ENCODE data around the gene ZNF438.
"Not testable (repeated sequence)": the region's sequence is repeated elsewhere in the genome, so short reads cannot be mapped to it uniquely, and the experiment has no call there.

Gene ZNF438, protein sequence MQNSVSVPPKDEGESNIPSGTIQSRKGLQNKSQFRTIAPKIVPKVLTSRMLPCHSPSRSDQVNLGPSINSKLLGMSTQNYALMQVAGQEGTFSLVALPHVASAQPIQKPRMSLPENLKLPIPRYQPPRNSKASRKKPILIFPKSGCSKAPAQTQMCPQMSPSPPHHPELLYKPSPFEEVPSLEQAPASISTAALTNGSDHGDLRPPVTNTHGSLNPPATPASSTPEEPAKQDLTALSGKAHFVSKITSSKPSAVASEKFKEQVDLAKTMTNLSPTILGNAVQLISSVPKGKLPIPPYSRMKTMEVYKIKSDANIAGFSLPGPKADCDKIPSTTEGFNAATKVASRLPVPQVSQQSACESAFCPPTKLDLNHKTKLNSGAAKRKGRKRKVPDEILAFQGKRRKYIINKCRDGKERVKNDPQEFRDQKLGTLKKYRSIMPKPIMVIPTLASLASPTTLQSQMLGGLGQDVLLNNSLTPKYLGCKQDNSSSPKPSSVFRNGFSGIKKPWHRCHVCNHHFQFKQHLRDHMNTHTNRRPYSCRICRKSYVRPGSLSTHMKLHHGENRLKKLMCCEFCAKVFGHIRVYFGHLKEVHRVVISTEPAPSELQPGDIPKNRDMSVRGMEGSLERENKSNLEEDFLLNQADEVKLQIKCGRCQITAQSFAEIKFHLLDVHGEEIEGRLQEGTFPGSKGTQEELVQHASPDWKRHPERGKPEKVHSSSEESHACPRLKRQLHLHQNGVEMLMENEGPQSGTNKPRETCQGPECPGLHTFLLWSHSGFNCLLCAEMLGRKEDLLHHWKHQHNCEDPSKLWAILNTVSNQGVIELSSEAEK

DNA sequence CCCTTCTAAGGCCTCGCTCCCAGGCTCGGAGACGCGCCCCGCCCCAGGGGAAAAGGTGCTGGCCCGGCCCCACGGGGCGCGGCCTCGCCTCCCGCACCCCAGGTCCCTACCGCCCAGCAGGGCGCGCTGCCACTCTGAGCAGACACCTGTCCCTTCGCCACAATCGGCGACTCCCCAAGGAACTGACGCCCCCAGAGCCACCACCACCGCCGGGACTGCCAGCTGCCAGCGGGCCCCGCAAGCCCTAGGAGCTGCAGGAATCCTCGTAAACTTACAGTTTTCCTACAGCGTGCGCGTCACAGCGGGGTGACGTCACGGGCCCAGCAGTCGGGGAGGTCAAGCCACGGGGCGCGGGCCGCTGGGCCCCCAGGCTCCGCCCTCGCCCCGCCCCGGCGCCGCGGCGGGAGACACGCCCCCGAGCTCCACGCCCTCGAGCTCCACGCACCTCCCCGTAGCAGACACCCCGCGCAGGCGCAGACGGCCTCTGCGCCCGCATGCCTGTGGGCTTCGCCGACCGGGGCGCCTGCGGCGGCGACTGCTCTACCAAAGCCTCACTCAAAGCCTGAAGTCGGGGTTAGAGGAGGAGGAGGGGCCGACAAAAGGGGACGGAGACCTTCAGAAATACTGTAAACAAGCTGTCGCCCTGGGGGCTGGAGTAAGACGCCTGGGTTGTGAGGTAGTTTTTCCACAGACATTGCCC, at the start of gene ZNF438:
ZNF438 (minus strand) TSS at position 308 of the 700 bp plus-strand sequence. CDS start 154,831 bp downstream, outside the sequence.
- peak; percentile 89 for DNase-seq (ENCODE audit: low read depth)

DNA sequence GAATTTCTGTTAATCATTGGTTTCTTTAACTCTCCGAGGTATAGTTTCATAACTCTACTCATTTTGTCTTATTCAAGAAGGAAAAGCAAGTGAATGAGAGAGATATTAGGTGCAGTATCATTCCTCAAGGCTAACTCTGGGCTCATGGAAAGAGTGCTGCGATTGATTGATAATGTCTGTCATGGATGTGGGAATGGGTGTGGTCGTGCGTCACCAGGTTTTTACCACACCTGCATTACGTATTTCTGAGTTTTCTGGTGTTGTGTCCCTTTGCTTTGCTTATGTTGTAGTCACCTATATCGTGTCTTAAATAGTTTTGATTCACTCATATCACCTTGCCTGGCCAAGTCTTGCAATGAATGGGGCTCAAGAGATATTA, 44.9 kb upstream of the ZNF438 start:
- DNase-seq (ENCODE audit: low read depth): no peak

DNA sequence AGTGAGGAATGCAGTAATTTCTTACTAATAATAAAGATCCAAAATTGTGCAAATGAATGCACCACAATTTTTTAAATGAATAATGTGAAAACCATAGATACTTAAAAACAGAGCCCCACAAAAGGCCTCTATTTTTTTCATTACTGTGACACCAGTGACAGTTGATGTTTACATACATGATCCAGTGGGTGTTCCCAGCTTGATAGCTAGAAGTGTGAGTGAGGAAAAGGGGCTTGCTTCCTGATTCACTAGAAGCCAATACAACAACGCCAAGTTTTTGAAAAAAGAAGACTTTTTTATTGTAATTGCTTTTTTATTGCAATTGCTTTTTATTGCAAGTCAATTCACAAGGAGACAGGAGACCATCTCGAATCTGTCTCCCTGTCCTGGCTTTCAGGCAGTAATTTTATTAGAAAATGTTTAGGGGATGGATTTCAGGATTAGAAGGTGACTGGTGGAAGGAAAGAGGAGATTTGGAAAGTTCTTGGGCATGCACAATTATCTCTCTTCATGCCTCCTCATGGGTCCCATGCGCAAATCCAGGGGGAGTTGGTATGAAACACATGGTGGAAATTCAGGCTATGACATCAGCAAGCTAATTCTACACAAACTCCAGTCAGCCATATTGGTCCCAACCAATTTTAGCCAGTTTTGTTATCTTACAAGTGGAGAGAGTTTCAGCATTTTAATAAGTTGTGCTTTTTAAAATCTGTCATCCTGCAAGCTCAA, 44.4 kb upstream of the ZNF438 start:
- DNase-seq (ENCODE audit: low read depth): no peak

DNA sequence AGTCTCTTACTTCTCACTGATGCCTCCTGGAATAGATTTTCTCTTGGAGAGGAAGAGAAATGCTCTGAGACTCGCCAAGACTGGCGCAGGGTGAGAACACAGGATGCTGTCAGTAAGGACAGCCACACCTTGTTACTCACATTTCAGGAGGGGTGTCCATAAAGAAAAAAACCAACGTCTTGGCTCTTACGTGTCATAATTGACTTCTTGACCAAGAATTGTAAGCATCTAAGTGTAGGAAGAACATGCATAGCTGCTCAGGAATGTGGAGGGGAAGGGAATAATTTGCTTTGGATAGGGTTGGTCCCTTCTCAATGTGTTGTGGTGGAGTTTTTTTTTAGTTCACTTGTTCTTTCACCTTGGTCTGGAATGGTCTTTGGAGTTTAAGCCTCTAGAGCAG, 43.8 kb upstream of the ZNF438 start:
- no peak for DNase-seq (ENCODE audit: low read depth)

DNA sequence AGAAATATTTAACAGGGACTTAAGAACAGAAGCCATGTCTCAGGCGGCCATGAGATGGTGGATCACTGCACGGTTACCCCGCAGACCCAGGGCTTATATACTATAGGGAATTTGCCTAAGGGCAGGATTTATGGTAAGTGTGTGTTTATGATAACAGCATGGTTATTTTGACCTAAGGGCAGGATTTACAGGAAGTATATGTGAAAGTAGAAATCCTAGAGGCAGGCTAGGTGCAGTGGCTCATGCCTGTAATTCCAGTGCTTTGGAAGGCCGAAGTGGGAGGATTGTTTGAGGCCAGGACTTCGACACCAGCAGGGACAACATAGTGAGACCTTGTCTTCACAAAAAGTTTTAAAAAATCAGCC, 43.0 kb upstream of the ZNF438 start:
- no peak for DNase-seq (ENCODE audit: low read depth)

DNA sequence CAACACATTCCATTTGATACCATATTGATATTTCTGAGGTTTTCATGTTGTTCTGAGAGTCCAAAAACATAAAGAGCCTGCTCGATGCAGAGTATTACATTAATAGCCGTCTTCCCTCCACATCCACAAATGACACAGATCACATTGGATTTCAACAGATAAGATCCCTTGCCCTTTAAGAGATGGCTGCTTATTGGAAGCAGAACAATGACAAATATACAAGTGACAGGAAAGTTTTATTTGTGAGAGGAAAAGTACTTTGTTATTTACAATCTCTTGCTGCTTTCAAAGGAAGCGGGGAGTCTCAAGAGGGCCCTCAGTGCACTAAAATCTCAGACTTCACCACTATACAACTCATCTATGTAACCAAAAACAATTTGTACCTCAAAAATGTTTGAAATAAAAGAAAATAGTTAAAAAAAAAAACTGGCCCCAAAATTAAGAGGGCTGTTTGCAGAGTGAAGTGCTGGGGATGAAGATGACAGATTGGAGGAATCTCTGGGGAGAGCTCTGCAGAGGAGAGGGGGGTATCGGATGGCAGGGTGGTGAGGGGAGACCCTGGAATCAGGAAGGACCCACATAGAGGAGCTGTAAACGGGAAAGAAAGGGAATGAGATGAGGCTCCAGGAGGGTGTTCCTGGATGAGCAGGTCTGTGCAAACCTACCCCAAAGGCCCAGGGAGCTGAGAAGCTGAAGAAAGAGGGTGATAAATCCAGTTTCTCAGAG, 42.5 kb upstream of the ZNF438 start:
- no peak for DNase-seq (ENCODE audit: low read depth)

DNA sequence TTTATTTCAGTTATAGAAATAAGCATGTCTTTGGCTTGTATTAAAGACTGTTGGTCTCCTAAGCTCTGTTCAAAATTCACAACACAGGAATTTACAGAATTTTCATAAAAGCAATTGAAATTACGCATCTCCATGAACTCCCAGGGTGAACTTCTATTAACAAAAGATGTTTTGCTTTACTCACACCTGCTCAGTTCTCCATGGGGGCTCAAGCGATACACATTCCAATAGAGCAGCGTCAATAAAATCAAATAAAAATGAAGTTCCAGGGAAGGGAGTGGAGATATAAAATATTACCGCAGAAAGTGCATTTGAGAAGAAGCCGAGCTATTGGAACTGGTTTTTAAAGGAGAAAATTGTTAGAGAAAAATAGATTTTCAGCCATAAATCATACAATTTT, 41.5 kb upstream of the ZNF438 start:
- no peak for DNase-seq (ENCODE audit: low read depth)

DNA sequence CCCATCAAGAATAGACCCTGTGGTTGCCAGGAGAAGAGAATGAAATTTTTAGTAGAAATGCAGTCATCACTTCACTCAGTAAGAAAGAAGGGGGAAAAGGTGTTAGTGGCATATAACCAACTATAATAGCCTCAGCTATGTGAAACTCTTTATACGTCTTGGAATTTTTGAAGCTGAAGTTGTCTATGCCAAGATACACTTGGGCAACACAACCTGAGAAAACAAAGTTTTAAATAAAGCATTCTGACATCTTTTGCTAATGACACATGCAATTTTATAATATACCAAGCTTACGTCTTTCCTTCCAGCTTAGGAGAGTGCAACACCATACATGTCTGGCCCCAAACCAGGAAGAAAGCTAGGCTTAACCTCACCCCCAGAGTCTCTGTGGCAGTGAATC, 40.8 kb upstream of the ZNF438 start:
- no peak for DNase-seq (ENCODE audit: low read depth)

DNA sequence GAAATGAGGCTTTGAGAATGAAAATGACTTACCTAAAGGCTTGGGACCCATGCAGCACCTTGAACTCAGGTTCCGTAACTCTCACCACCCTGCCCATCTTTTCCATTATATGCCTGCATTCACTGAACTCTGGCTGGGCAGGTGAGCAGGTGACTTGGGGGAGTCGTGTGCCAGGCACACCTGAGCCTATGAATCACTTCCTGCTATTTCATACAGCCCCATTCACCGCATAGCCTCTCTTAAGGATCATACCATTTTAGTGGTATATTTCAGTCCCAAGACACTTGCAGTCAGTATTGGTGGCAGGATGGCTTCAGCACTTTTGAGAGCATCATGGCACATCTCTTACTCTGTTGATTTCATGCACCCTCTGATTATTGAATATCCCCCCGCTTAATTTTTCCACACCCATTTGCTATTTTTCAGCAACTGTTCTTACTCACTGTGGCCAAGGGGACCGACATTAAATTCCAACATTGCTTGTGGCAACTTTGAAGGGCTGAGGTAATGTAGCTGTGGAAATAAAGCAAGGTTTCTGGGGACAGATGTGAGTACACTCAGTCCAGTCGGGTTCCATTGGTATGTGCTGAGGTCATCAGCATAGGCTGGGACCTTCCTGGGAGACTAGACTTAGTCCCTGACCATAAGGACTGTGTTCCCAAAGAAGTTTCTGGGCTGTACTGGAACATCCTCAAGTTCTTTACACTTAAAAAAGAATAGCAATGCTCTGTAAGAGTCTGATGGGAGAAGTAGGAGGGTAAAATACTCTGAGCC, 39.8 kb upstream of the ZNF438 start:
- no peak for DNase-seq (ENCODE audit: low read depth)

DNA sequence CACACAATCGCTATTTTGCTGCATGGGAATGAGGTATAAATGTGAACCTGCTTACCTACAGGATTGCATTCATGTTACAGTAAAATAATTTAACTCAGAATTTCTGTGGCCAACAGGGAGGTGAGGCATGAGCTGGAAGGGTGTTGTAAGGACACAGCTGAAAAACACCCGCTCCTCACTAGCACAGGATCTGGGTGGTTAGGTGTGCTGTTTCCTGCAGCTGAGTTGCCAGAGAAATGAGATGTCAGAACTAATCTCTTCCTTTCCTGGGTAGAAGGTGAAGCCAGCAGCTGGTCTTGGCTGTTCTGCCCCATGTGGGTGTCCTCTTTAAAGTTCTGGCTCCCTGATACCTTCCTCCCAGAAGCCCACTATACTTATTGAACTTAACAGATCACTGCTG, 39.0 kb upstream of the ZNF438 start:
- DNase-seq (ENCODE audit: low read depth): no peak

DNA sequence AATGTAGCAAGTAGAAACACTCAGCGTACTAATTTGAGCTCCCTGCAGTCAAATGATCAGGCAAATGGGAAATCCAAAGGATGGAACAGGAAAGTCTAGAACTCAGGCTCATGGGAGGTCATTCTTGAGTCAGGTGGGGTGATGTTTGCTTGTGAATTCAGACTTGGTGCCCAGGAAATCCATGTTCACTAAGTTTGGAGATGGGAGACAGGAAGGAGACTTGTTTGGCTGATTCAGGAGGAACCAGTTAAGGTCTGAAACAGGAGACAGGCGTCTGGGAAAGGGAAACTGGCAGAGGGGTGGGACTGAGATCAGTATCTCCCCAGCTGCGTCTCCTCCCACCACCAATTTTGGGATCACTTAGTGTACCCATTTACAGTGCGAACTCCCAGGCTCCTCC, 38.4 kb upstream of the ZNF438 start:
- no peak for DNase-seq (ENCODE audit: low read depth)

DNA sequence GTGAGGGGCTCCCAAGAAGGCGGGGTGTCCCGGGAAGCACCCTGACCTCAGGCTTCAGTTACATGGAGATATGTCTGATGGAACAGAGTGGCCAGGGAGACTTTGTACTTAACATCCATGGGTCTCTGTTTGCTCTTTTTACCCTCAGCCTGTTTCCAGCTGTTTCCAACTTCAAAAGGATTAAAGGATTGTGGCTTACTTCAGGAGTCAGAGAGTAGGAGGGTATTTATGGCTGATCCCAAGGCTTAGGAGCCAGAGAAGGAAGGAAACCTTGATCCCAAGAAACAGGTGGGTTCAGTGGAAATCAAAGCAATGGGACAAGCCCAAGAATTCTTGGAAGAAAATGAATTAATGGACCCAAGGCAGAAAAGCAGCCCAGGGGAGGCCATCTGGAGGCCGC, 37.7 kb upstream of the ZNF438 start:
- DNase-seq (ENCODE audit: low read depth): no peak

DNA sequence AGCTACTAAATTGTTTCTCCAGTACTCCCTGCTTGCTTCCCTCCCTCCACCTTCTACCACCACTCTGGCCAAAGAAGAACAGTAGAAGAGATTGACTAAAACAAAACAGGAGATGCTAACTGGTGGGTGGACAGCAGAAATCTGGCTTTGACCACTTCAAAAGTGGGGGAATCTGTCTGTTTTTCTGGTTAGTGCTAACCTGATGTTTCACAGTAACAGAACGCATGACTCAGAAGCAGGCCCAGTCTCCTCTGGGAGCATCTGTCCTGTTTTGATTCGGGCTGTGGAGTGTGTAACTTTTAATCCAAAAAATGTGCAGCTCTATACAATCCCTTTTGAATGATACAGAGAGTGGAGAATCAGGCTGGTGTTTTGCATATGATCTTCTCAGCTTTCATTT, 32.7 kb upstream of the ZNF438 start:
- DNase-seq (ENCODE audit: low read depth): no peak

DNA sequence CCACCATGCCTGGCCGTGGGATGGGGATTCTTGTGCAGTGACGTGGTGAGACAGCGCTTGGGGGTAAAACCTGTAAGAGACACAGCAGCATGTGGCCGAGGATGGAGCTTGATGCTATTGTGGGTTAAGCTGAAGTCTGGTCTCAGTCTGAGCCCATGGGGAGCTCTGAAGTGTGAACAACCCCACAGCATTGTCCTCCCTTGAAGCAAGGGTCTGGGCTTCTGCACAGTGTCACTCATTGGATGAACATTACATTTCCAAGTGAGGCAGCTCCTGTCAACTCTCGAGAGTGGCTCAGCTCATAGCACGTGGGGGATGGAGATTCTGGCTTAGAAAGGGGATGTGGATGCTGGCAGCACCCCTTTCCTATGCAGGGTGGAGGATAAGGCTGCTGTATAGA, 32.2 kb upstream of the ZNF438 start:
- DNase-seq (ENCODE audit: low read depth): no peak

DNA sequence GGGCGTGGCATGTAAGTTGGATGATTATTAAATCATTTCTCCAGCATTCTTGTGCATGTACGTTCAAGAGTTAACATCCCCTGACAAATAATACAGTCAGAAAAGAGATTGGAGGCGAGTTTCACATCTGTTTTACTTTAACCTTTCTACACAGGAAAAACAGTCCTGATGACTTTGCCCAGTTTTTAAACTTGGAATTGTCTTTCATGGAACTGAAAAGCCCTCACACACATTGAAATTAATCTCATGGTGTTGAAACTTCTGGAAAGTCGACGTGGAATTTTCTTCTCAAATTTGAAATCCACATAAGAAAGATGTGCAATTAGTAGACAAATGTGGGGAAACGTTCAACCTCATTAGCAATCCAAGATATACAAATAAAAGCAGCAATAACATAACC, 31.2 kb upstream of the ZNF438 start:
- DNase-seq (ENCODE audit: low read depth): no peak

DNA sequence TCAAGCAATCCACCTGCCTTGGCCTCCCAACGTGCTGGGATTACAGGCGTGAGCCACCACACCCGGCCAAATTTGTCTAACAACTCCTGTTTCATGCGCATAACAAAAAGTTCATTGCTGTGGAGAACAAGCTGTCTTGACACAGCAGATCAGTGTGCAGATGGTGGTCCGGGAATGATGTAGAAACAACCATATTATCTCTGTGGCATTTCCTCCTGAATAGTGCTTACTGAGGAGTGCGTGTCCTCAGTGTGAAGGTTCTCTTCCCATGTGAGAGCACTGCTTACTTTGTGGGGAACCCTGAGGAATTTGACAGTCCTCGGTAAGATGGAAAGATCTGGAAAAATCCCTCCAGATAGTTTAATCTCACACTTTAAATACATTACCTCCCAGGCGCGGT, 30.3 kb upstream of the ZNF438 start:
- no peak for DNase-seq (ENCODE audit: low read depth)

DNA sequence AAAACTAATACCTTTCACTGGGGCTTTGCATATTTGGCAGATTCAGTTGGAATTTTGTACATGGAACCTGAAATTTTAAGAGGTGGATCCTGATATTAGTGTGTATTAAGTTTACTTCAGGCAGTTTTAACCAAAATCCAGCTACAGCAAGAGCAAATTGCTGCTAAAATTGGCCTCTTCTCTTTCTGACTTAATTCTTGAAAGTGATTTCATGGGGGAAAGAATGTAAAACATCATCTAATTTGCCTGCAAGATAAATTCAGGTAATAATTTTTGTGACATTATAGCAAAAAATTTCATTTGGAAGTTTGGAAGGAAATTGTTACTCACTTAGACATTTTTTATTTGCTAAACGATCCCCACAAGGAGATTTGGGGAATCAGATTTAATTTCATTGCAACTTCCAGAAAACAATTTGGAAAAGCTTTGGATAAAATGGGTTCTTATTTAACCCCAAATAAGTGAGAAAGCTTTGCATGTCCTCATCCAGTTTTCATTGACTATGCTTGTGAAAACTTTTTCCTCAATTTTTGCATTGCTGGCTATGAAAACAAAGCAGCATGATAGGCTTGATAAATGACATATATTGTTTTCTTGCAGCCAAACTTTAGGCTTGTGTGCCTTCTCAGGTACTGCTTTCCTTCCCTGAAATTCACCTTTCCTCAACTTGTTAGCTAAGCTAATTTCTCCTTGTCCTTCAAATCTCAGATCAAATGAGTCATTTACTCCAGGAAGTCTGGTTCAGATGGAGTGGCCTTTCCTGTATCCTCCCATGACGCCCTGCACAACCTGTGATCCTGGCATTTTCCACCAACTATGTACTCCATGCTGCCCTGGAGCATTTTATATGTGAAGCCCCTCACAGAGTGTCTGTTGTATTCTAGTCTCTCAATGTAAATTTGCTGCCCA, 27.4 kb upstream of the ZNF438 start:
- no peak for DNase-seq (ENCODE audit: low read depth)

DNA sequence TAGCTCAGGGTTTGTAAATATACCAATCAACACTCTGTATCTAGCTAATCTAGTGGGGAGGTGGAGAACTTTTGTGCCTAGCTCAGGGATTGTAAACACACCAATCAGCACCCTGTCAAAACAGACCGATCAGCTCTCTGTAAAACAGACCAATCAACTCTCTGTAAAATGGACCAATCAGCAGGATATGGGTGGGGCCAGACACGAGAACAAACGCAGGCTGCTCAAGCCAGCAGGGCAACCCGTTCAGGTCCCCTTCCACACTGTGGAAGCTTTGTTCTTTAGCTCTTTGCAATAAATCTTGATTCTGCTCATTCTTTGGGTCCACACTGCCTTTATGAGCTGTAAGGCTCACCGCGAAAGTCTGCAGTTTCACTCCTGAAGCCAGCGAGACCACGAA, 25.0 kb upstream of the ZNF438 start:
- DNase-seq (ENCODE audit: low read depth): not testable (repeated sequence)

DNA sequence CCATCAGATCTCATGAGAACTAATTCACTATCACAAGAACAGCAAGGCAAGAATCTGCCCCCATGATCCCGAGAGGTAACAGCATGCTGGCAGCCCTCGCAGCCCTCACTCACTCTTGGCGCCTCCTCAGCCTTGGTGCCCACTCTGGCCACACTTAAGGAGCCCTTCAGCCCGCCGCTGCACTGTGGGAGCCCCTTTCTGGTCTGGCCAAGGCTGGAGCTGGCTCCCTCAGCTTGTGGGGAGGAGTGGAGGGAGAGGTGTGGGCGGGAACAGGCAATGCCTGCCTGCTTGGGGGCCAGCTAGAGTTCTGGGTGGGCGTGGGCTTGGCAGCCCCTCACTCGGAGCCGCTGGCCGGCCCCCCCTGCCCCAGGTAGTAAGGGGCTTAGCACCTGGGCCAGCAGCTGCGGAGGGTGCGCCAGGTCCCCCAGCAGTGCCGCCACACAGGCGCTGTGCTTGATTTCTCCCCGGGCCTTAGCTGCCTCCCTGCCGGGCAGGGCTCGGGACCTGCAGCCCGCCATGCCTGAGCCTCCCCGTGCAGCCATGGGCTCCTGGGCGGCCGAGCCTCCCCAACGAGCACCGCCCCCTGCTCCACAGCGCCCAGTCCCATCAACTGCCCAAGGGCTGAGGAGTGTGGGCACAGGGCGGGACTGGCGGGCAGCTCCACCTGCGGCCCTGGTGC, 24.0 kb upstream of the ZNF438 start:
- no peak for DNase-seq (ENCODE audit: low read depth)
